H1 (cell line): ENCODE data around the gene DSE. TPM values are rescaled to one million over a fixed set of nuclear protein-coding genes. Genes with fewer than 3 reads are reported as not detected.

Experiments used
- CHD7 ChIP-seq: fragments of 300-600 bp; sonication (generic); IDR thresholded peaks from 2 replicates; pipeline ENCODE4 v1.7.1; 2012; ENCODE audit warnings: low read length, moderate library complexity, mild to moderate bottlenecking, inconsistent platforms; ENCODE audit not compliant: insufficient replicate concordance
- EGR1 ChIP-seq: IDR thresholded peaks from 2 replicates; pipeline ENCODE4 v1.6.1; 2011; ENCODE audit warnings: low read depth, low read length, borderline replicate concordance
- KDM4A ChIP-seq: IDR thresholded peaks from one replicate; pipeline ENCODE4 v1.7.1; 2012; ENCODE audit warnings: low read depth, mild to moderate bottlenecking, moderate library complexity, low read length, inconsistent platforms; ENCODE audit not compliant: severe bottlenecking
- NANOG ChIP-seq: IDR thresholded peaks from 2 replicates; pipeline ENCODE4 v1.6.1; 2011; ENCODE audit warnings: low read length, low read depth, mild to moderate bottlenecking, inconsistent platforms; ENCODE audit not compliant: insufficient read depth, poor library complexity, severe bottlenecking
- SP2 ChIP-seq: IDR thresholded peaks from 2 replicates; pipeline ENCODE4 v1.6.1; 2012; ENCODE audit warnings: mild to moderate bottlenecking, low read length, inconsistent platforms
- USF2 ChIP-seq: IDR thresholded peaks from 2 replicates; pipeline ENCODE4 v1.6.1; 2011; ENCODE audit warnings: low read length, improper control_type of control experiment
- polyA plus RNA-seq, 7 experiments: library from polyadenylated mRNA; depleted of rRNA in 3 of 7; stranded (reverse) in 5 of 7; unstranded in 2 of 7; fragments of >200 nt in 5 of 7; fragments of 200-250 nt in 2 of 7; gene quantifications; 1 replicate in 5 of 7; 2 replicates in 1 of 7; 4 replicates in 1 of 7; pipeline versions ENCODE4 v1.2.1 to v1.2.3, GENCODE V29; 2011 to 2013; ENCODE audit warnings: missing spikeins in 2 of 7, mixed read lengths in 2 of 7
- total RNA-seq: library from RNA; stranded (reverse); fragmentation: NEBNext Ultra II Directional; extraction: Animal tissue kit (Norgen Biotek cat#: 25700); gene quantifications from 2 replicates; pipeline ENCODE4 v1.2.1, GENCODE V29; 2021

DSE gene
- total and polyA plus RNA-seq, 2 of the 8 experiments (the other 6 are each of a cell fraction or from before 2014, with no cell fraction given), result 32.5 to 94.4 TPM

- no peak for TF ChIP-seq CHD7
- TF ChIP-seq SP2, result no peak
- TF ChIP-seq NANOG, result no peak
- TF ChIP-seq EGR1, result no peak
- TF ChIP-seq USF2, result no peak
- no peak for TF ChIP-seq KDM4A
Observed at GRCh38 chr6:116436586-116436985, 65.8 kb downstream of the DSE start (continued).
